NCI-H1436 (cell line): ENCODE data around the gene XPNPEP2.

Source experiments
- DNase-seq: peaks from one replicate; lab custom pipeline; 2025; lab: John Stamatoyannopoulos, UW

XPNPEP2 gene

GRCh38 chrX:129749069-129749468 is 10.3 kb downstream of the XPNPEP2 start:
- no peak for DNase-seq

GRCh38 chrX:129750971-129751370 is 12.2 kb downstream of the XPNPEP2 start:
- no peak for DNase-seq

- DNase-seq: no peak
Observed at GRCh38 chrX:129754056-129755024, 15.6 kb downstream of the XPNPEP2 start.

GRCh38 chrX:129755779-129756650 is 17.2 kb downstream of the XPNPEP2 start:
- DNase-seq: peak; percentile 21

- DNase-seq: no peak
Observed at GRCh38 chrX:129759576-129760061, 20.8 kb downstream of the XPNPEP2 start.

- DNase-seq: no peak
Observed at GRCh38 chrX:129760155-129760554, 21.4 kb downstream of the XPNPEP2 start.

GRCh38 chrX:129760981-129761380 is 22.2 kb downstream of the XPNPEP2 start:
- DNase-seq: no peak

GRCh38 chrX:129761596-129761995 is 22.8 kb downstream of the XPNPEP2 start:
- no peak for DNase-seq

- no peak for DNase-seq
Observed at GRCh38 chrX:129762448-129762847, 23.7 kb downstream of the XPNPEP2 start.

GRCh38 chrX:129763666-129764065 is 24.9 kb downstream of the XPNPEP2 start:
- no peak for DNase-seq

- DNase-seq: no peak
Observed at GRCh38 chrX:129768186-129768585, 29.4 kb downstream of the XPNPEP2 start.

GRCh38 chrX:129768586-129769466 is 30.0 kb downstream of the XPNPEP2 start:
- no peak for DNase-seq

- no peak for DNase-seq
Observed at GRCh38 chrX:129769467-129770154, 30.8 kb downstream of the XPNPEP2 start.

GRCh38 chrX:129771266-129771995 is 32.7 kb downstream of the XPNPEP2 start:
- no peak for DNase-seq

GRCh38 chrX:129772796-129773431 is 34.1 kb downstream of the XPNPEP2 start:
- no peak for DNase-seq

GRCh38 chrX:129773649-129774458 is 35.1 kb downstream of the XPNPEP2 start:
- no peak for DNase-seq

GRCh38 chrX:129777218-129778030 is 38.6 kb downstream of the XPNPEP2 start:
- no peak for DNase-seq

GRCh38 chrX:129779086-129779672 is 40.4 kb downstream of the XPNPEP2 start:
- no peak for DNase-seq
